Measurements from ENCODE around the gene PIANP. TPM values are rescaled to one million over a fixed set of nuclear protein-coding genes. Genes with fewer than 3 reads are reported as not detected.

PIANP gene
- total RNA-seq, 1 donor from 2014 or later = 3.6 TPM

- peaks cover 6% of the 10 kb centered on the region for H3K36me3 Mint-ChIP-seq (ENCODE audit: low read depth, unreplicated experiment)
- H2AFZ ChIP-seq (ENCODE audit: low read depth, low read length) = no peak overlapping the region
- H3K4me1 Mint-ChIP-seq (ENCODE audit: low read depth, unreplicated experiment) = peaks cover 34% of the 10 kb centered on the region
- H3K27ac ChIP-seq (ENCODE audit: low read depth, low read length) = no peak overlapping the region
- H3K9ac ChIP-seq (ENCODE audit: low read length) = no peak overlapping the region
- no peak for TF ChIP-seq CTCF (IDR thresholded peaks at IDR 0.05; ENCODE audit: insufficient read depth, low read depth, low read length)
- TF ChIP-seq EZH2 (IDR thresholded peaks at IDR 0.05; ENCODE audit: insufficient read depth, low read length) = no peak
- DNase-seq (ENCODE audit: low read depth) (no peak), FAIRE-seq (no peak)
- H3K9me3 ChIP-seq (ENCODE audit: insufficient read depth, low read depth, low read length) = no peaks in the 10 kb centered on the region
- H3K4me1 ChIP-seq (ENCODE audit: insufficient read depth, low read length) = peaks cover 6% of the 10 kb centered on the region
- H3K27me3 Mint-ChIP-seq (ENCODE audit: low read depth, unreplicated experiment) = peaks cover 5% of the 10 kb centered on the region
- no peak overlapping the region for H3K4me2 ChIP-seq (ENCODE audit: low read length)
- H3K27me3 ChIP-seq (ENCODE audit: insufficient read depth, low read length) = peaks cover 10% of the 10 kb centered on the region
- no peak overlapping the region for H3K4me3 ChIP-seq (ENCODE audit: insufficient read depth, low read depth, low read length)
- no peak overlapping the region for H3K27ac Mint-ChIP-seq (ENCODE audit: unreplicated experiment)
- no peaks in the 10 kb centered on the region for H3K36me3 ChIP-seq (ENCODE audit: insufficient read depth, low read length)
- H3K4me3 Mint-ChIP-seq (ENCODE audit: unreplicated experiment) = no peak overlapping the region
- peaks cover 8% of the 10 kb centered on the region for H3K79me2 ChIP-seq (ENCODE audit: insufficient read depth, low read length)
- no peaks in the 10 kb centered on the region for H3K9me3 Mint-ChIP-seq (ENCODE audit: unreplicated experiment)
- H4K20me1 ChIP-seq (ENCODE audit: insufficient read depth, low read length) = no peaks in the 10 kb centered on the region
These were observed 5.9 kb downstream of the PIANP start for GRCh38 chr12:6694701-6695100.

GRCh38 chr12:6693832-6694355 is 6.7 kb downstream of the PIANP start:
- FAIRE-seq = no peak
- H3K27ac Mint-ChIP-seq (ENCODE audit: unreplicated experiment) = no peak overlapping the region

More at GRCh38 chr12:6693832-6694355, 6.7 kb downstream of the PIANP start:
- Mint-ChIP-seq H3K4me1 (ENCODE audit: low read depth, unreplicated experiment) (peaks cover 34% of the 10 kb centered on the region), H3K27me3 (ENCODE audit: low read depth, unreplicated experiment) (peaks cover 4% of the 10 kb centered on the region), H3K4me3 (ENCODE audit: unreplicated experiment) (no peak overlapping the region), H3K9me3 (ENCODE audit: unreplicated experiment) (no peaks in the 10 kb centered on the region), H3K36me3 (ENCODE audit: low read depth, unreplicated experiment) (peaks cover 6% of the 10 kb centered on the region)
- TF ChIP-seq EZH2 (IDR thresholded peaks at IDR 0.05; ENCODE audit: insufficient read depth, low read length) = no peak
- no peak for TF ChIP-seq CTCF (IDR thresholded peaks at IDR 0.05; ENCODE audit: insufficient read depth, low read depth, low read length)
- Histone ChIP-seq H2AFZ (ENCODE audit: low read depth, low read length) (no peak overlapping the region), H3K9me3 (ENCODE audit: insufficient read depth, low read depth, low read length) (no peaks in the 10 kb centered on the region), H3K79me2 (ENCODE audit: insufficient read depth, low read length) (peaks cover 13% of the 10 kb centered on the region), H3K4me3 (ENCODE audit: insufficient read depth, low read depth, low read length) (no peak overlapping the region), H3K36me3 (ENCODE audit: insufficient read depth, low read length) (no peaks in the 10 kb centered on the region), H4K20me1 (ENCODE audit: insufficient read depth, low read length) (no peaks in the 10 kb centered on the region), H3K27ac (ENCODE audit: low read depth, low read length) (no peak overlapping the region), H3K4me1 (ENCODE audit: insufficient read depth, low read length) (peaks cover 6% of the 10 kb centered on the region), H3K4me2 (ENCODE audit: low read length) (no peak overlapping the region), H3K9ac (ENCODE audit: low read length) (no peak overlapping the region), H3K27me3 (ENCODE audit: insufficient read depth, low read length) (peaks cover 3% of the 10 kb centered on the region)
- no peak for DNase-seq (ENCODE audit: low read depth)
